Ectodermal cell (in vitro differentiated cells): Measurements from ENCODE around the gene MT1F.
A peak's percentile ranks its signal among the peaks of the same experiment; 100 is the strongest.

ENCODE experiments used
- H3K27ac ChIP-seq: 2 replicates; pipeline ENCODE4 v1.7.0; 2013; ENCODE audit warnings: mild to moderate bottlenecking, low read depth, low read length; ENCODE audit not compliant: insufficient read depth, poor library complexity, severe bottlenecking
- H3K27me3 ChIP-seq: 2 replicates; pipeline ENCODE4 v1.7.0; 2013; ENCODE audit warnings: mild to moderate bottlenecking, low read length; ENCODE audit not compliant: insufficient read depth, control insufficient read depth, poor library complexity, severe bottlenecking
- H3K36me3 ChIP-seq: one replicate; pipeline ENCODE4 v1.7.0; 2013; ENCODE audit warnings: low read length; ENCODE audit not compliant: control insufficient read depth, insufficient read depth
- H3K4me1 ChIP-seq: one replicate; pipeline ENCODE4 v1.7.0; 2013; ENCODE audit warnings: low read length; ENCODE audit not compliant: control insufficient read depth, insufficient read depth
- H3K4me3 ChIP-seq: 2 replicates; pipeline ENCODE4 v1.7.0; 2013; ENCODE audit warnings: low read depth, low read length, control low read depth; ENCODE audit not compliant: insufficient read depth
- H3K9me3 ChIP-seq: 2 replicates; pipeline ENCODE4 v1.7.0; 2013; ENCODE audit warnings: mild to moderate bottlenecking, low read length, moderate library complexity; ENCODE audit not compliant: control insufficient read depth
- WGBS, 2 experiments: methylation state at CpG; one replicate each; pipeline ENCODE4 v1.1.7; 2013; ENCODE audit warnings: missing lambda C conversion rate in 2 of 2; 5-methylcytosine and 5-hydroxymethylcytosine counted together

Gene MT1F

GRCh38 chr16:56645311-56645710, 12.4 kb upstream of the MT1F start:
- Histone ChIP-seq H3K4me1 (peaks cover 7% of the 10 kb centered on the region), H3K4me3 (no peak overlapping the region), H3K27me3 (peaks cover 99% of the 10 kb centered on the region), H3K9me3 (no peaks in the 10 kb centered on the region), H3K27ac (no peak overlapping the region), H3K36me3 (no peaks in the 10 kb centered on the region)
- WGBS, 2 experiments, result 65 to 85% methylated on average over 1 of the region's 1 CpG

GRCh38 chr16:56645838-56646237, 11.9 kb upstream of the MT1F start:
- Histone ChIP-seq H3K9me3 (no peaks in the 10 kb centered on the region), H3K27ac (no peak overlapping the region), H3K4me1 (peaks cover 7% of the 10 kb centered on the region), H3K4me3 (no peak overlapping the region), H3K36me3 (no peaks in the 10 kb centered on the region), H3K27me3 (peaks cover 94% of the 10 kb centered on the region)
- 0% methylated on average over 1 of the region's 1 CpG for WGBS, 2 experiments

GRCh38 chr16:56647641-56648431, 9.9 kb upstream of the MT1F start:
- peaks cover 7% of the 10 kb centered on the region for H3K4me1 ChIP-seq
- no peaks in the 10 kb centered on the region for H3K36me3 ChIP-seq
- no peak overlapping the region for H3K4me3 ChIP-seq
- H3K9me3 ChIP-seq, result no peaks in the 10 kb centered on the region
- 48 to 52% methylated on average over 33 of the region's 33 CpGs for WGBS, 2 experiments
- H3K27me3 ChIP-seq, result peaks cover 83% of the 10 kb centered on the region
- H3K27ac ChIP-seq, result no peak overlapping the region

- H3K9me3 ChIP-seq, result no peaks in the 10 kb centered on the region
- no peak overlapping the region for H3K27ac ChIP-seq
- no peak overlapping the region for H3K4me3 ChIP-seq
- H3K4me1 ChIP-seq, result no peaks in the 10 kb centered on the region
- H3K27me3 ChIP-seq, result peaks cover 72% of the 10 kb centered on the region
- WGBS, 2 experiments, result 90 to 93% methylated on average over 2 of the region's 2 CpGs
- no peaks in the 10 kb centered on the region for H3K36me3 ChIP-seq
Observed at GRCh38 chr16:56649271-56649670, 8.5 kb upstream of the MT1F start.

GRCh38 chr16:56649820-56650219, 7.9 kb upstream of the MT1F start:
- no peak overlapping the region for H3K4me3 ChIP-seq
- H3K9me3 ChIP-seq, result no peaks in the 10 kb centered on the region
- H3K36me3 ChIP-seq, result no peaks in the 10 kb centered on the region
- no peaks in the 10 kb centered on the region for H3K4me1 ChIP-seq
- WGBS, 2 experiments, result 87 to 91% methylated on average over 2 to 3 of the region's 3 CpGs
- peaks cover 67% of the 10 kb centered on the region for H3K27me3 ChIP-seq
- H3K27ac ChIP-seq, result no peak overlapping the region

GRCh38 chr16:56651586-56651985, 6.2 kb upstream of the MT1F start, which contains the start of gene MT1B:
MT1B (plus strand) TSS chr16:56651886; CDS start chr16:56651954, 68 bp downstream.
- Histone ChIP-seq H3K27me3 (peaks cover 60% of the 10 kb centered on the region), H3K4me3 (no peak within 1 kb of the TSS), H3K9me3 (no peaks in the 10 kb centered on the region), H3K4me1 (no peaks in the 10 kb centered on the region), H3K36me3 (no peaks in the 10 kb centered on the region), H3K27ac (no peak within 1 kb of the TSS)
- WGBS, 2 experiments, result 79 to 88% methylated on average over 7 of the region's 7 CpGs

GRCh38 chr16:56652600-56652999, 5.2 kb upstream of the MT1F start:
- WGBS, 2 experiments, result 83% methylated on average over 1 of the region's 1 CpG
- Histone ChIP-seq H3K4me3 (no peak overlapping the region), H3K4me1 (no peaks in the 10 kb centered on the region), H3K9me3 (no peaks in the 10 kb centered on the region), H3K27me3 (peaks cover 60% of the 10 kb centered on the region), H3K36me3 (no peaks in the 10 kb centered on the region), H3K27ac (no peak overlapping the region)

GRCh38 chr16:56653218-56653617, 4.5 kb upstream of the MT1F start:
- Histone ChIP-seq H3K27me3 (peaks cover 60% of the 10 kb centered on the region), H3K4me3 (no peak overlapping the region), H3K9me3 (no peaks in the 10 kb centered on the region), H3K36me3 (no peaks in the 10 kb centered on the region), H3K27ac (no peak overlapping the region), H3K4me1 (peaks cover 1% of the 10 kb centered on the region)
- 93 to 96% methylated on average over 7 of the region's 7 CpGs for WGBS, 2 experiments

- Histone ChIP-seq H3K27me3 (peaks cover 79% of the 10 kb centered on the region), H3K27ac (no peak overlapping the region), H3K9me3 (no peaks in the 10 kb centered on the region), H3K4me1 (peaks cover 13% of the 10 kb centered on the region), H3K36me3 (no peaks in the 10 kb centered on the region), H3K4me3 (peak overlapping the region; percentile 33)
- 29 to 35% methylated on average over 10 of the region's 10 CpGs for WGBS, 2 experiments
Observed at GRCh38 chr16:56658327-56658875, 642 bp downstream of the MT1F start.

- H3K9me3 ChIP-seq, result no peaks in the 10 kb centered on the region
- H3K27me3 ChIP-seq, result peaks cover 100% of the 10 kb centered on the region
- 13% methylated on average over 48 of the region's 48 CpGs for WGBS, 2 experiments
- peaks cover 13% of the 10 kb centered on the region for H3K4me1 ChIP-seq
- no peaks in the 10 kb centered on the region for H3K36me3 ChIP-seq
- no peak overlapping the region for H3K27ac ChIP-seq
- peak overlapping the region; percentile 19 for H3K4me3 ChIP-seq
Observed at GRCh38 chr16:56662357-56663354, 4.9 kb downstream of the MT1F start.
